GM12801 (cell line): ENCODE measurements around the gene AGMO.

Source experiments
- TF ChIP-seq, protein P1 (sequence below): IDR thresholded peaks from one replicate; pipeline ENCODE4 v1.5.1; 2011; ENCODE audit warnings: control low read depth; ENCODE audit not compliant: insufficient read length; ENCODE audit errors: extremely low read depth

The AGMO gene

DNA sequence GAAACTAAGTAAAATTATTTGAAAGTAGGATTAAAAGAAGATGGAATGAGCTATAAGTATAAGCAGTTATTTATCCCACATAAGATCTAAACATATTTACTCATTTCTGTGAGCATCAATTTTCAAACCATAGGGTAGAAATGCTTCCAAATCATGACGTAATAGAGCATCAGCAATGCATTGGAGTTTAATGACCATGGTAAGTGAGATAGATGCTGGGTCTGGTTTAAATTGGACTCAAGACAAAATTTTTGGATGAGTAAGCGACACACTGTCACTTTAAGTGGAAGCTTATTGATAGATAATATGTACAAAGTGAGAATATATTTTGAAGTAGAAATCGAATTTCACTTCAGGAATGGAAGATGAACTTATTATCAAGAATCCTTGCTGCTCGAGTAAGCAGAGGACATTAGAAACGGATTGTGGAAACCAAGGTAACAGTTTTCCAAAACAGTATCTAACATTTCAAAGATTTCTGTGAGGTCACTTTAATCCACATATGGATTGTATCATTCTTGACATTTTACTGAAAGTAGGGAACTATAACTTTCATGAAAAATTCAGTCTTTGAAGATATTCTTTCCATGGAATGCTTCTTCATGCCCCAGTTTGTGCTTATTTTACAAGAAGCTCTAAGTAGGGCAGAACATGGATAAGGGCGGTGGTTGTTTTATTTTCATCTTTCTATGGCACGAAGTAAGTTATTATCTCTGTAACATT is 85.8 kb downstream of the AGMO start:
- TF ChIP-seq, protein P1, sequence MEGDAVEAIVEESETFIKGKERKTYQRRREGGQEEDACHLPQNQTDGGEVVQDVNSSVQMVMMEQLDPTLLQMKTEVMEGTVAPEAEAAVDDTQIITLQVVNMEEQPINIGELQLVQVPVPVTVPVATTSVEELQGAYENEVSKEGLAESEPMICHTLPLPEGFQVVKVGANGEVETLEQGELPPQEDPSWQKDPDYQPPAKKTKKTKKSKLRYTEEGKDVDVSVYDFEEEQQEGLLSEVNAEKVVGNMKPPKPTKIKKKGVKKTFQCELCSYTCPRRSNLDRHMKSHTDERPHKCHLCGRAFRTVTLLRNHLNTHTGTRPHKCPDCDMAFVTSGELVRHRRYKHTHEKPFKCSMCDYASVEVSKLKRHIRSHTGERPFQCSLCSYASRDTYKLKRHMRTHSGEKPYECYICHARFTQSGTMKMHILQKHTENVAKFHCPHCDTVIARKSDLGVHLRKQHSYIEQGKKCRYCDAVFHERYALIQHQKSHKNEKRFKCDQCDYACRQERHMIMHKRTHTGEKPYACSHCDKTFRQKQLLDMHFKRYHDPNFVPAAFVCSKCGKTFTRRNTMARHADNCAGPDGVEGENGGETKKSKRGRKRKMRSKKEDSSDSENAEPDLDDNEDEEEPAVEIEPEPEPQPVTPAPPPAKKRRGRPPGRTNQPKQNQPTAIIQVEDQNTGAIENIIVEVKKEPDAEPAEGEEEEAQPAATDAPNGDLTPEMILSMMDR, result no peak

- TF ChIP-seq, protein P1, result no peak
Observed at GRCh38 chr7:15471669-15471950, 90.2 kb downstream of the AGMO start.

- TF ChIP-seq, protein P1, result no peak
Observed at GRCh38 chr7:15470825-15471668, 90.8 kb downstream of the AGMO start.

DNA sequence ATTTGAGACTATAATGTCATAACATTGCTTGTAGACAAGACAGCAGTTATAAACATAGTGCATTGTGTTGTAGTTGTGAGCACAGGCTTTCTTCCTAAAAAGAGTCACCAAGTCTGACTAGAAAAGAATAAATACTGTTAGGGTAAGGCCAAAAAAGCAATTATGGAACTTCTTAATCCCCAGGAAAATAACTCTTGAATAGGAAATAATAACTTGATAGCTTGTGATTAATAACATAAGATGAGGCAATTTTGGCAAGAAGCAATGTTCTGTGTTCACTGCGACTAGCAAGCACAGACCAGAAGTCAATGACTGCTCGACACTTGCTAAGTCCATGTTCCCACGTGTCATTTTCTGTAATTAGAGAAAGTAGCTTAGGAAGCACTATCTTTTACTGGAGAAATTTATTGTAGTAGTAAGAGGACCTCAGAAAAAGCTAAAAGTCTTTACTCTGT is 97.1 kb downstream of the AGMO start:
- TF ChIP-seq, protein P1, result no peak

GRCh38 chr7:15463801-15464666 is 97.8 kb downstream of the AGMO start:
- TF ChIP-seq, protein P1, result no peak

- TF ChIP-seq, protein P1, result no peak
Observed at GRCh38 chr7:15462721-15463389, 99.0 kb downstream of the AGMO start.
